Measurements from ENCODE around the gene ANKMY1. TPM values are rescaled to one million over a fixed set of nuclear protein-coding genes. Genes with fewer than 3 reads are reported as not detected.

ANKMY1 gene
- total and polyA plus RNA-seq, 2 experiments from 2014 or later: 9.2 to 11.1 TPM

DNA sequence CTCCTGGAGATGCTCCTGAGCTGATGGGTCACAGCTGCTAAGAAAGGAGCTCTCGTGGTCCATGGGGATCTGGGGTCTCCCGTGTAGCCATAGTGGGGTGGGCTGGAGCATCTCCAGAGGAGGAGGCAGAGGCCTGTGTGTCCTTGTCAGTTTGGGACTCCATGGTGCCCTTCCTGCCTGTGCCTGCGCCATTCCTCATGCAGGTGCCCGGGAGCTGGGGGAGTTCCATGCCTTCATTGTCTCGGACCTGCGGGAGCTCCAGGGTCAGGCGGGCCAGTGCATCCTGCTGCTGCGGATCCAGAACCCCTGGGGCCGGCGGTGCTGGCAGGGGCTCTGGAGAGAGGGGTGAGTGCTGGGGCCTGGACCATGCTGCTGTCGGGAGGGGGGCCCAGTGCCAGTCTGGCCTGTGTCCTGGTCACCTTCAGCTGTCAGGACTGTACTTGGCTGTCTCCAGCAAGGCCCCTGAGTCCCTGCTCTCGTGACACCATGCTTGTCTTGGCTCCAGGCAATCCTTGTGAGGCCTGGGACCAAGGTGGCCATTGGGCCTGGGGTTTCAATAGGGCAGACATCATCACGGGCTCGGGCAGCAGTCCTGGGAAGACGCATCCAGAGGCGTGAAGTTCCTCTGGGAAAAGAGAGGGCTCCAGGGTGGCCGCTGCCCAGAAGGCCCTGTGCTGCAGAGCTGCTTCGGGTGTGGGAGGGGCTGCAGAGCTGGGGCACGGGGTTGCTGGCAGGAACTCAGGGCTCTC, 36.1 kb upstream of the ANKMY1 start:
- H3K79me2 ChIP-seq: peaks cover 25% of the 10 kb centered on the region
- whole genome bisulfite sequencing (ENCODE audit: low lambda C conversion rate, missing lambda C conversion rate): 90% methylated on average over 19 of the region's 19 CpGs
- no peaks in the 10 kb centered on the region for H3K9me3 ChIP-seq (ENCODE audit: low read depth)
- no peak for DNase-seq (ENCODE audit: low spot score)
- TF ChIP-seq EZH2phosphoT487 (IDR thresholded peaks at IDR 0.05; ENCODE audit: low read depth, severe bottlenecking, unreplicated experiment) (no peak), EZH2 (IDR thresholded peaks at IDR 0.05; ENCODE audit: borderline replicate concordance) (no peak)
- TF ChIP-seq, protein P1, sequence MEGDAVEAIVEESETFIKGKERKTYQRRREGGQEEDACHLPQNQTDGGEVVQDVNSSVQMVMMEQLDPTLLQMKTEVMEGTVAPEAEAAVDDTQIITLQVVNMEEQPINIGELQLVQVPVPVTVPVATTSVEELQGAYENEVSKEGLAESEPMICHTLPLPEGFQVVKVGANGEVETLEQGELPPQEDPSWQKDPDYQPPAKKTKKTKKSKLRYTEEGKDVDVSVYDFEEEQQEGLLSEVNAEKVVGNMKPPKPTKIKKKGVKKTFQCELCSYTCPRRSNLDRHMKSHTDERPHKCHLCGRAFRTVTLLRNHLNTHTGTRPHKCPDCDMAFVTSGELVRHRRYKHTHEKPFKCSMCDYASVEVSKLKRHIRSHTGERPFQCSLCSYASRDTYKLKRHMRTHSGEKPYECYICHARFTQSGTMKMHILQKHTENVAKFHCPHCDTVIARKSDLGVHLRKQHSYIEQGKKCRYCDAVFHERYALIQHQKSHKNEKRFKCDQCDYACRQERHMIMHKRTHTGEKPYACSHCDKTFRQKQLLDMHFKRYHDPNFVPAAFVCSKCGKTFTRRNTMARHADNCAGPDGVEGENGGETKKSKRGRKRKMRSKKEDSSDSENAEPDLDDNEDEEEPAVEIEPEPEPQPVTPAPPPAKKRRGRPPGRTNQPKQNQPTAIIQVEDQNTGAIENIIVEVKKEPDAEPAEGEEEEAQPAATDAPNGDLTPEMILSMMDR (IDR thresholded peaks at IDR 0.05; ENCODE audit: poor library complexity): no peak
- H3K27me3 ChIP-seq: no peaks in the 10 kb centered on the region
- no peaks in the 10 kb centered on the region for H3K4me1 ChIP-seq (ENCODE audit: insufficient read depth)
- H3K27ac ChIP-seq: no peak overlapping the region
- peaks cover 3% of the 10 kb centered on the region for H4K20me1 ChIP-seq (ENCODE audit: insufficient read depth, poor library complexity, severe bottlenecking)
- H3K36me3 ChIP-seq (replicated peaks; ENCODE audit: insufficient read depth, low read depth): no peaks in the 10 kb centered on the region
- H3K4me2 ChIP-seq: no peak overlapping the region
- H3K9me2 ChIP-seq (replicated peaks; ENCODE audit: insufficient read depth): no peaks in the 10 kb centered on the region
- H3K4me3 ChIP-seq: no peak overlapping the region
- H2AFZ ChIP-seq: no peak overlapping the region

GRCh38 chr2:240593026-240593702, 35.4 kb upstream of the ANKMY1 start:
- peaks cover 2% of the 10 kb centered on the region for H3K4me1 ChIP-seq (ENCODE audit: insufficient read depth)
- H2AFZ ChIP-seq: no peak overlapping the region
- H3K27me3 ChIP-seq: no peaks in the 10 kb centered on the region
- H3K4me3 ChIP-seq: no peak overlapping the region
- DNase-seq (ENCODE audit: low spot score): no peak
- H3K9me3 ChIP-seq (ENCODE audit: low read depth): no peaks in the 10 kb centered on the region
- peaks cover 7% of the 10 kb centered on the region for H4K20me1 ChIP-seq (ENCODE audit: insufficient read depth, poor library complexity, severe bottlenecking)
- no peak overlapping the region for H3K27ac ChIP-seq
- H3K36me3 ChIP-seq (replicated peaks; ENCODE audit: insufficient read depth, low read depth): no peaks in the 10 kb centered on the region
- WGBS (ENCODE audit: low lambda C conversion rate, missing lambda C conversion rate): 95% methylated on average over 20 of the region's 20 CpGs
- TF ChIP-seq, protein P1 (IDR thresholded peaks at IDR 0.05; ENCODE audit: poor library complexity): no peak
- no peak for TF ChIP-seq EZH2phosphoT487 (IDR thresholded peaks at IDR 0.05; ENCODE audit: low read depth, severe bottlenecking, unreplicated experiment)
- TF ChIP-seq EZH2 (IDR thresholded peaks at IDR 0.05; ENCODE audit: borderline replicate concordance): no peak
- H3K79me2 ChIP-seq: peaks cover 33% of the 10 kb centered on the region
- no peak overlapping the region for H3K4me2 ChIP-seq
- H3K9me2 ChIP-seq (replicated peaks; ENCODE audit: insufficient read depth): no peaks in the 10 kb centered on the region

DNA sequence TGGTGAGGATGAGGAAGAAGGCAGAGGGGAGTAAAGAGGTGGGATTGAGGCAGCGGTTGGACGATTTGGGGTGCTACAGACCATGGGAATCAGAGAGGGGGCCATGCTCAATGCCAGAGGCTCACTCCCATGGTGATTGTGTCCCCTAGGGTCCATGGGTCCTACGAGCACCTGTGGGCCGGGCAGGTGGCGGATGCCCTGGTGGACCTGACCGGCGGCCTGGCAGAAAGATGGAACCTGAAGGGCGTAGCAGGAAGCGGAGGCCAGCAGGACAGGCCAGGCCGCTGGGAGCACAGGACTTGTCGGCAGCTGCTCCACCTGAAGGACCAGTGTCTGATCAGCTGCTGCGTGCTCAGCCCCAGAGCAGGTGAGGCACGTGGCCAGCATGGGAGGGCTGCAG, 34.0 kb upstream of the ANKMY1 start:
- H3K9me2 ChIP-seq (replicated peaks; ENCODE audit: insufficient read depth): no peaks in the 10 kb centered on the region
- no peaks in the 10 kb centered on the region for H3K27me3 ChIP-seq
- H3K9me3 ChIP-seq (ENCODE audit: low read depth): no peaks in the 10 kb centered on the region
- no peak for DNase-seq (ENCODE audit: low spot score)
- H2AFZ ChIP-seq: no peak overlapping the region
- H3K4me2 ChIP-seq: no peak overlapping the region
- H3K4me1 ChIP-seq (ENCODE audit: insufficient read depth): peaks cover 10% of the 10 kb centered on the region
- no peak overlapping the region for H3K4me3 ChIP-seq
- 98% methylated on average over 13 of the region's 13 CpGs for WGBS (ENCODE audit: low lambda C conversion rate, missing lambda C conversion rate)
- peaks cover 8% of the 10 kb centered on the region for H4K20me1 ChIP-seq (ENCODE audit: insufficient read depth, poor library complexity, severe bottlenecking)
- H3K36me3 ChIP-seq (replicated peaks; ENCODE audit: insufficient read depth, low read depth): no peaks in the 10 kb centered on the region
- H3K79me2 ChIP-seq: peaks cover 42% of the 10 kb centered on the region
- H3K27ac ChIP-seq: no peak overlapping the region
- TF ChIP-seq EZH2phosphoT487 (IDR thresholded peaks at IDR 0.05; ENCODE audit: low read depth, severe bottlenecking, unreplicated experiment) (no peak), EZH2 (IDR thresholded peaks at IDR 0.05; ENCODE audit: borderline replicate concordance) (no peak)
- TF ChIP-seq, protein P1 (IDR thresholded peaks at IDR 0.05; ENCODE audit: poor library complexity): no peak

All from hepatocyte (in vitro differentiated cells).